GM21529 (cell line): Measurements from ENCODE around the gene RASSF10.

Experiments
- ATAC-seq: cut with Tn5 transposase; IDR thresholded peaks from one replicate; pipeline ENCODE4 v1.9.1; 2021; ENCODE audit not compliant: unreplicated experiment

Gene RASSF10

GRCh38 chr11:13008625-13009475 is at the start of gene RASSF10:
TSS of gene RASSF10 (plus strand) at chr11:13009316. CDS start at chr11:13009577, 261 bp downstream.
- ATAC-seq: no peak

GRCh38 chr11:12961615-12962014 is 47.5 kb upstream of the RASSF10 start:
- no peak for ATAC-seq

GRCh38 chr11:12962306-12962705 is 46.8 kb upstream of the RASSF10 start:
- no peak for ATAC-seq

GRCh38 chr11:12963051-12963450 is 46.1 kb upstream of the RASSF10 start:
- no peak for ATAC-seq

- ATAC-seq: peak; percentile 86
Observed at GRCh38 chr11:12963792-12964536, 45.2 kb upstream of the RASSF10 start.

- ATAC-seq: no peak
Observed at GRCh38 chr11:12964650-12965049, 44.5 kb upstream of the RASSF10 start.

GRCh38 chr11:12966002-12966401 is 43.1 kb upstream of the RASSF10 start:
- ATAC-seq: no peak

- ATAC-seq: no peak
Observed at GRCh38 chr11:12968101-12968500, 41.0 kb upstream of the RASSF10 start.

- no peak for ATAC-seq
Observed at GRCh38 chr11:12968826-12969225, 40.3 kb upstream of the RASSF10 start.

GRCh38 chr11:12971955-12972354 is 37.2 kb upstream of the RASSF10 start:
- no peak for ATAC-seq

GRCh38 chr11:12973528-12974181 is 35.5 kb upstream of the RASSF10 start:
- no peak for ATAC-seq

GRCh38 chr11:12975195-12975594 is 33.9 kb upstream of the RASSF10 start:
- ATAC-seq: no peak

- no peak for ATAC-seq
Observed at GRCh38 chr11:12979928-12980689, 29.0 kb upstream of the RASSF10 start.

- no peak for ATAC-seq
Observed at GRCh38 chr11:12981676-12982522, 27.2 kb upstream of the RASSF10 start.

- ATAC-seq: no peak
Observed at GRCh38 chr11:12983336-12983735, 25.8 kb upstream of the RASSF10 start.

- ATAC-seq: no peak
Observed at GRCh38 chr11:12986194-12986898, 22.8 kb upstream of the RASSF10 start.

- no peak for ATAC-seq
Observed at GRCh38 chr11:12989428-12990161, 19.5 kb upstream of the RASSF10 start.

- ATAC-seq: no peak
Observed at GRCh38 chr11:12990162-12990480, 19.0 kb upstream of the RASSF10 start.

- no peak for ATAC-seq
Observed at GRCh38 chr11:12991426-12991825, 17.7 kb upstream of the RASSF10 start.
